GM21528 (cell line): ENCODE measurements around the gene SIVA1.
"Not testable (repeated sequence)": the region's sequence is repeated elsewhere in the genome, so short reads cannot be mapped to it uniquely, and the experiment has no call there.

ENCODE experiments used
- ATAC-seq: cut with Tn5 transposase; IDR thresholded peaks from one replicate; pipeline ENCODE4 v1.9.1; 2021; ENCODE audit warnings: mild to moderate bottlenecking, moderate library complexity; ENCODE audit not compliant: unreplicated experiment, low FRiP score

SIVA1 gene

GRCh38 chr14:104750056-104750752 is 2.7 kb upstream of the SIVA1 start:
- ATAC-seq: no peak

- not testable (repeated sequence) for ATAC-seq
Observed at GRCh38 chr14:104750753-104751057, 2.2 kb upstream of the SIVA1 start.

- ATAC-seq: no peak
Observed at GRCh38 chr14:104751539-104752422, 1.2 kb upstream of the SIVA1 start.

GRCh38 chr14:104752423-104752734 is 568 bp upstream of the SIVA1 start:
- peak; percentile 76 for ATAC-seq

- ATAC-seq: no peak
Observed at GRCh38 chr14:104753528-104754212, 723 bp downstream of the SIVA1 start.

- no peak for ATAC-seq
Observed at GRCh38 chr14:104754213-104754851, 1.4 kb downstream of the SIVA1 start.

- ATAC-seq: no peak
Observed at GRCh38 chr14:104755621-104756020, 2.7 kb downstream of the SIVA1 start.

- ATAC-seq: no peak
Observed at GRCh38 chr14:104756477-104757237, 3.7 kb downstream of the SIVA1 start.

- ATAC-seq: no peak
Observed at GRCh38 chr14:104757238-104757585, 4.3 kb downstream of the SIVA1 start.

- ATAC-seq: no peak
Observed at GRCh38 chr14:104757681-104758392, 4.9 kb downstream of the SIVA1 start.

GRCh38 chr14:104758981-104759969 is 6.3 kb downstream of the SIVA1 start:
- no peak for ATAC-seq

GRCh38 chr14:104765517-104765916 is 12.6 kb downstream of the SIVA1 start:
- no peak for ATAC-seq

GRCh38 chr14:104766256-104766862 is 13.4 kb downstream of the SIVA1 start:
- no peak for ATAC-seq

- ATAC-seq: no peak
Observed at GRCh38 chr14:104766863-104767633, 14.1 kb downstream of the SIVA1 start.

- no peak for ATAC-seq
Observed at GRCh38 chr14:104767634-104767918, 14.6 kb downstream of the SIVA1 start.

GRCh38 chr14:104768437-104769323 is 15.7 kb downstream of the SIVA1 start:
- no peak for ATAC-seq
